NCI-H526 treated with DMSO at 0.1 percent for 48 hours (cell line): ENCODE data around the gene SMIM21.
A peak's percentile ranks its signal among the peaks of the same experiment; 100 is the strongest.

Experiments used
- DNase-seq: peaks from one replicate; lab custom pipeline; 2025; lab: John Stamatoyannopoulos, UW

Gene SMIM21

GRCh38 chr18:75427603-75428002 is at the start of gene SMIM21:
TSS of gene SMIM21 (minus strand) at chr18:75427703. CDS start at chr18:75427563, 140 bp downstream.
- DNase-seq: no peak

DNA sequence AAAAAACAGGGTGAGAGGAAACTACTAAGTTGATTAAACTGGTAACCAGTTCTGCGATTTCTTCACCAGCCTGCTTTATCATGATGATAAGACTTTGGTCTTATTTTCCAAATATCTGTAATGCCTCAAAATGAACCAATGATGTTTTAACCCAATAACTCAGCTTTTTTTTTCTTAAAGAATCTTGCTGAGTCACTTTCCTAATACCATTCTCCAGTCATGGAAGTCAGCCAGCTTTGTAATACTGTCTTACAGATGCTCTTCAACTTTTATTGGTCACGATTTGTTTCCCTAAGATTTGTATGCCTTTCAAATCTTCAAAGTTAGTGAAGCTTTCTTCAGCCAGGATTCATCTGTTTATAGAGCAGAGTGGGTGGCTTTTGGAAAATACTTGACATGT is 47.7 kb upstream of the SMIM21 start:
- DNase-seq: no peak

DNA sequence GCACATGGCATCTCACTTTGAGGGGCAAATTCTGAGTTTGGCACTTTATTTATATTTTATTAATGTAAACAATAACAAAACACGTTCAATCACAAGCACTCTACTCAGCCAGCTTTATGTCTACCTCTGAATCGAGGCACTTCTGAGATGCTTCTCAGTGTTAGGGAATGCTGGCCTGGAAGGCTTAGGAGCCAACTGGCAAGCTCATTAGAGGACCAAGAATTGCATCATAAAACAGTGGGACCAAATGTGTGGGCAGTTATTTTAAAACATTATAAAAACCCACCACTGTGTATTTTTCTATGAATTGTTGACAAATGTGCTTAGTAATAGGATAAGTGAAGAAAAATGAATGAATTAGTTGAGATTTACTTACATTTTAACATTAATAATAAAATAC is 46.8 kb upstream of the SMIM21 start:
- DNase-seq: no peak

DNA sequence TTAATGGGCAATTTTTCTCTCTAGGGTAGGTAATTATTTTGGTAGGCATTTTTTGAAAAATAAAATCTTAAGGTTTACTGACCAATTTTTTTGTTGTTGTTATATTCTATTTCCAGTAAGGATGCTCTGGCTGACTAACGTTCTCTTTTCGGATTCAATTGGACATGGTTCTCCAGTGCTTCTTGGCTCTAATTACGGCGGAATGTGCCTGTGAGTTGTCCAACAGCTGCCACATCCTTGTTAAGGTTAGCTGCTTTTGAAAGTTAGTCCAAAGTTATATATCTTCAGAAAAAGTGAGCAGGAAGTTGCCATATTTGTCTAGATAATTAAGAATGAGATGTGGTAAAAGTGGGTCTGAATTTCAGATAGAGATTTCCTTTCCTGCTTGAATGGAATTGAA is 45.8 kb upstream of the SMIM21 start:
- no peak for DNase-seq

DNA sequence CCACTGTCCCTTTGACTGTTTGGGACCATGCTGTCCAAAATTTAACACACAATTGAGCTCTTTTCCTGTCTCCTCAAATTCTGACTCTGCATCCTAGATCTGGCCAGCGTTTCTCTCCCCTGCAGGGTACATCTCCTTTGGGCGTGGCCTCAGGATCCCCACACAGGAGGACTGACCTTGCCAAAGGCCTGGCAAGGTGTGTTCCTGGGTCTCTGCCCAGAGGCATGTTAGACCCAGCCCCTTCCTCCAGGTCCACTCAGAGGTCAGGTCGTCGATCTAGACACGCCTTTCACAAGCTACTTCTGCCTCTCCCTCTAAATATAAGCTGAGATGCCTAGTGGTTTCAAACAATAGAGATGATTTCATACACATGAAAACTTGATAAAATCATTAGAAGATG is 45.4 kb upstream of the SMIM21 start:
- DNase-seq: no peak

GRCh38 chr18:75472396-75472795 is 44.9 kb upstream of the SMIM21 start:
- no peak for DNase-seq

GRCh38 chr18:75471850-75472249 is 44.3 kb upstream of the SMIM21 start:
- no peak for DNase-seq

DNA sequence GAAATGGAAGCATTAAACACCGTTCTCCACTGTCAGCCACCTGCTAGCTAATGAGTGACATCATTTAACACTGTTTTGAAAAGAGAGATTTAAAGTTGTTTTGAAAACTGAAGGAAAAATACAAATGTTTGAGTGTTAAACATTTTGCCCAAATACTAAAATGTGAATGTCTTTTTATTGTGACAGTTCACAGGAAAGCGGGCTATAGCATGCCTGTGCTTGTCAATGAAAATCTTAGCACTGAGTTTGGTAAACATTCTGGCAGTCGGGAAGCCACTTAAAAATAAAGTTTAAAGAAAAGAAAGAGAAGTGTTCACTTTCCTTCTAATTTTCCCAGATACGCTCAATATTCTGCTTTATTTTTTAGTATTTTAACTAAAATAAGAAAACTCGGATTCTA is 40.3 kb upstream of the SMIM21 start:
- DNase-seq: no peak

DNA sequence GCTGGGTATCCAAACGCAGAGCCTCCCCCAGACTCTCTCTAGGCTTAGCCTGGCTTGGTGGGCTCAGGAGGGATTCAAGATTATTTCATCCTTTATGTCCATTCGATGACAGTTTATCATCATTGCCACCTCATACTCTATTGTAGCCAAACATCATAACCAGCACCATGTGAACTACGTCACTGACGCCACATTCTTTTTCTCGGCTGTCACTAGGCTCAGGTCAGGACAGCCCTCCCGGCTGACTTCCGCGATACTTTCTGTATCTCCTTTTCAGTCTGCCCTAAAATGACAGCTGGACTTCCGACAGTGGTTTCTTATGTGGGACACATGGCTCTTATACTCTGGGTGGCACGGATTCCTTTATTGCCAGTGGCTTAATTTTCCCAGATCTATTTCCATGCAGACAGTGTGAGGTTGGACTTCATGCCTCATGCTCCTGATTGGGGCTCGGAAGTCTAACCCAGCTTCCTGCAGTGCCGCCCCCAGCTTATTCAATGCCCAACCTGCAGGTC is 39.8 kb upstream of the SMIM21 start:
- DNase-seq: no peak

DNA sequence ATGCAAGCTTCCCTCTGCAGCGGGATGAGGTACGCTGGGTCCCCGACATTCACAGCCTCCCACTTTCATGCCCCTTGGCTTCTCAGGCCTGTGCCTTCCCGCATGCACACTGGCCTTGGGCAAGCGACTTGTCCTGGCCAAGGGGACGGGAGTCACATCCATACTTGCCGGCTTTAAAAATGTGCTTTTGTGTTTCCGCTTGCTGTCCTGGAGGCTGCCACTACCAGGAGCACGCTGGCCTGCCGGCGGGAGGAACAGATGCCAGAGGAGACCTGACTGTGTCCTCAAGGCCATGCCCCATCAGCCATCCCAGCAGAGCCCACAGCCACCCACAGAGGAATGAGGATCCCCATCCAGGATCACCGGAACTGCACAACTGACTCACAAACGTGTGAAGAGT is 36.9 kb upstream of the SMIM21 start:
- no peak for DNase-seq

DNA sequence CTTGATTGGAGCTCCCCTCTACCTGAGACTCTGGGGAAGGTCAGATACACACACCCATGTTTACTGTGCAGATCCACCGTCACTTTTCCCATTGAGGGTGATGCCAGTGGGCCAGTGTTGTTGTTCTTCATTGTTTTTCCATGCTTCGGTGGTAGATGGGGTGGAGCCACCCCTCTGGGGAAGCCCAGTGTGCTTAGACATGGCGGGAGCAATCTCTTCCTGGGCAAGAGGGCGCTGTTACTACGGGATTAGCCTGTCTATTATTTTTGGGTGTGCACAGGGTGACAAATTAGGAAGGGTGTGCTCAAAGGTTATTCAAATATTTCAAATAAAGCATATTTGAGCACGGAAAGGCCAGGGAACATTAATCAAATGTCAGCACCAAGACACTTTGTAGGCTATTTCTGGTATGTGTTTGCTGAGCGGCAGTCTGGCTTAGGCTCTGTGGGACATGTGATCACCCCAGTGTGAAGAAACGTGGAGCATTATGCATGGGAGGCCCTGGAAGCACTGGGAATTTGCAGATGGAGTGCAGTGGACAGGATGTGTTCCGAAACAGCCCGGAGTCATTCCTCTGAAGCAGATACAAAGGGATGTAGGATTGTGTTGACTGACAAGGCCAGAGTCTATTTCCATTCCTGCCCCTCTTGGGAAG is 34.8 kb upstream of the SMIM21 start:
- no peak for DNase-seq

DNA sequence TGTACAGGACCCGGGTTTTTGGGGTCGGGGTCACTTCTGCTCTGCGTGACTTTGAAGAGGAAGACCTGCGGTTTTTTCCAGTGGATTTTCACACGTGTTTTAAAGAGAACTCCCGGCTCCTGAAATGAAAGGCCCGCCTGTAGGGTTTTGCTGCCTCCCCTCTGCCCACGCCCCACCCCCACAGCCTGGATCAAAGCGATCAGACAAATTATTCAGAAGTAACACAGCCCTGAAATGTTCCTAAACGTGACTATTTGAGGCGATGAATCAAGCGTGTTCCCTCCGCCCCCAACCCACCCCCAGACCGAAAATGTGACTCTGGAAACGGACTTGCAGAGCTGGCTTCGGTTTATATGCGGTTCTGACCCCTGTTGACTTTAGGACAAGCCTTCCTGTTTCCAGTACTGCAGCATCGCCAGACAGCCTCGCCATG is 28.7 kb upstream of the SMIM21 start:
- DNase-seq: no peak

DNA sequence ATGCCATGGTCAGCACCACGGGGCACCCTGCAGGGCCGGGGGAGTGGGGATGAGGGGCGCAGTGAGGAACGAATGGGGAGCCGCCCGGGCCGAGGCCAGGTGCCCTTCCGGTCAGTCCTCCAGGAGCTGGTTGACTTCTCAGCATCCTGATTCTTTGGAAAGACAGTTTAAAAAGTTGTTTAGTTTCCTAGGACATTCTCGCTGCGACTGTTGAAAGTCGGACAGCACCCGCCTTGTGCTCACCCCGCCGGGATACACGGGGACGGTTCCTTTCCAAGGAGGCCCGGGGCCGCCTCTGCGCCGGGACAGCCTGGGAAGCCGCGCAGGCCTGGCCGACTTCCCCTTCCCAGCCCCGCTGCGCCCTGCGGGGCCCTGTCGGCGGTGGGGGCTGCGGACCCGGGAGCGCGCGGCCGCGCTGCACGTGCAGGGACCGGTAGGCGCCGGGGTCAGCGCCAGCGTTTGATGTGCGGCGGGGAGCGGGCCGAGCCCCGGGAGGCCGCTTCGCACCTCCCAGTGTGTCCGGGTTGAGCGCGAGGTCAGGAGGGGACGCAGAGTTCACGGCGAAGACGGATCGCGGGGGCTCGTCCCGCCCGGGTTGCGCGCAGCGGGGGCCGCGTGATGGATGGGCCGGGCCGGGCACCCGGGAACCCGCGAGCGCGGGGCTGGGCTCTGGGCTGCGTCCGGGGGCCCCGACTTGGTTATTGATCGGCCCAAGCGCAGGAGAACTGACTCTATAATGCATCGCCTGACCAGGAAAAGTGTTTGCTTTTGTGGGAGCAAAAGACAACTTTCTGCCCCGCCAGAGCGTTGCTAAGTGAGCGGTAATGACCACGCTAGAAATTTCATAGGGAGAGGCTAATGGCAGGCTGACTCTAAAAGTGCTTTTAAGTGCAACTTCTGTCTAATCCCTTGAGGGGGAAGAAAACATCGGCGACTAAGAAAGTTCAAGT is 28.0 kb upstream of the SMIM21 start:
- no peak for DNase-seq

GRCh38 chr18:75454022-75454795 is 26.7 kb upstream of the SMIM21 start:
- no peak for DNase-seq

- DNase-seq: no peak
These were observed 23.4 kb upstream of the SMIM21 start for GRCh38 chr18:75450906-75451305.

DNA sequence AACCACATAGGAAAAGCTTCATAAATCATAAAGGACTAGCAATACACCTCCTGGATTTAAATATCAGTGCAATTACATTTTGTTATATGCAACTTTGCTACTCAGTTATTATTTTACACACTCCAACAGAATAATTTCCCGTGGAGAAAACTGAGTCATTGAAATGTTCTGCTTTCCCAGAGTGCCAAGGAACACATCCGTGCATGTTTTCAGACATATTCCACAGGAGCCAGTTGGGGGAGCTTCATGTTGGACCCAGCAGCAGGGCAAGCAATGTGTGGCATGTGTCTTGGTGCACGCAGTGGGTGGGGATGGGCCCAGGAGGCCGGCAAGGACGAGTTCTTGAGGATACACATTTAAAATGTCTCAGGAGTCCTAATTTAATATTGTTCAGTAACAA is 14.4 kb upstream of the SMIM21 start:
- DNase-seq: no peak

DNA sequence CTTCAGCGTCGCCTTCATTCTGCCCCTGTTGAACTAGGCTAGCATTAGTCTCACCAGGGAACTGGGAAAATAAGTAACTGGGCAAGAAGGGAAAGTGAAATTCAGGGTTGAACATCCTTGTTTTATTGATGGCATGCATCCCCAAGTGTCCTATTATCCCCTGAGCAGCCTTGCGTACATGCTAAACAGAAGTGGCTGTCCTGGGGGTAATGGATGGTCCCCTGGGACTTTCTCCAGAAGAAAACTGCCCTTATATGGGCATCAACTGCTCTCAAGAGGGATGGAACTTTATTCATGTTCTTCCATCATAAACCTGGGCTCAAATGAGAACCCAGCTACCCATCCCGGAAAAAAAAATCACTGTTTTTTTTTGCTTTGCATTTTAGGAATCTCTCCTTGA is 11.8 kb upstream of the SMIM21 start:
- DNase-seq: peak; percentile 4

- no peak for DNase-seq
These were observed 11.4 kb upstream of the SMIM21 start for GRCh38 chr18:75438891-75439290.

GRCh38 chr18:75437979-75438378 is 10.5 kb upstream of the SMIM21 start:
- no peak for DNase-seq

DNA sequence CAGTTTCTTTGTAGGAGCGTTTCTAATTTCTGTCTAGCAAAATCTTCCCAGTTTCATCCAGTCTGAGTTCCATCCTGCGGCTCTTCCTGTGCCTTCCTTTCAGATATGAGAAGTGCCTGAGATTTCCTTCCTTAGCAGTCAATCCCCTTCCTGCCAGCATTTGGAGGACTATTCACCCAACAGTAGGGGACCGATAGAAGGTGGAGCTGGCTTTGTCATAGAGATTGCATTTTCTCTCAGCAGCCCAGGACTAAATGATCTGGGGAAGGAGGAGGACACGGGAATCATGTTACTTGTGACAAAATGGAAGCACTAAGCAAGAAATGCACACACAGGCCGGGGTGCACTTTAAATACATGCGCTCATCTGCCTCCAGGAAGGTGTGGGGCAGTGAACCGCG is 5.6 kb upstream of the SMIM21 start:
- no peak for DNase-seq

- no peak for DNase-seq
These were observed 2.5 kb upstream of the SMIM21 start for GRCh38 chr18:75429975-75430374.

DNA sequence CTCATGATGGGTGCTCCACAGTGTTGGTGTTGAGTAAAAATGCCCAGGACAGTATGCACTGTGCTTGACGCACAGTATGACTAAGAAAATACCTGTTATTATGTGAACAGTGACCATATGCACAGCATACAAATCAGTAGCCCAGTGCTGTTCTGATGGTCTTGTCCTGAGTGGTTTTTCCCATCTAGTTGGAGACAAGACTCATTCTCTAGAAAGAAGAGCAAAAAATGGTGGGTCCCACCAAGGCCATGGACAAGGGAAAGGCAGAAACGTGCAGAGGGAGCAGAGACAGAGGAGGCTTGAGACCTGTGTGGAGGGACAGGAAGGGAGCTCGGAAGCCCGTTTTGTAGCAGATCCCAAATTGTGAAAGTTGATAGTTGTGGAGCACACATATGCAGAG is 987 bp upstream of the SMIM21 start:
- no peak for DNase-seq
